Lower leg skin (tissue), 3 donors: ENCODE measurements around the gene KIF21B.

Experiments
- CTCF ChIP-seq, 3 donors: fragments of 450-650 bp; IDR thresholded peaks; one replicate each; pipeline ENCODE4 v1.5.1; 2016; ENCODE audit warnings: antibody characterized with exemption in 3 of 3, mild to moderate bottlenecking in 3 of 3, moderate library complexity in 2 of 3
- POLR2A ChIP-seq, 2 donors: fragments of 450-650 bp; IDR thresholded peaks; one replicate each; pipeline ENCODE4 v1.6.1; 2016 to 2017; ENCODE audit warnings: antibody characterized with exemption in 2 of 2, mild to moderate bottlenecking in 1 of 2, moderate library complexity in 1 of 2

- no peak for TF ChIP-seq CTCF (IDR thresholded peaks at IDR 0.05)
- no peak for TF ChIP-seq POLR2A (IDR thresholded peaks at IDR 0.05)
Observed at GRCh38 chr1:201039876-201040275, 16.4 kb upstream of the KIF21B start.
